NCI-H2227 (cell line): Measurements from ENCODE around the gene HYDIN.
A peak's percentile ranks its signal among the peaks of the same experiment; 100 is the strongest.
"Not testable (repeated sequence)": the region's sequence is repeated elsewhere in the genome, so short reads cannot be mapped to it uniquely, and the experiment has no call there.

Experiments
- DNase-seq: peaks from one replicate; lab custom pipeline; 2025; ENCODE audit not compliant: unreplicated experiment; lab: John Stamatoyannopoulos, UW

HYDIN gene

GRCh38 chr16:70882311-70882710 is 348.2 kb downstream of the HYDIN start:
- DNase-seq, result not testable (repeated sequence)

- not testable (repeated sequence) for DNase-seq
Observed at GRCh38 chr16:70877895-70878294, 352.6 kb downstream of the HYDIN start.

GRCh38 chr16:70876442-70876841 is 354.1 kb downstream of the HYDIN start:
- not testable (repeated sequence) for DNase-seq

GRCh38 chr16:70864698-70865097 is 365.8 kb downstream of the HYDIN start:
- not testable (repeated sequence) for DNase-seq

GRCh38 chr16:70861996-70862395 is 368.5 kb downstream of the HYDIN start:
- DNase-seq, result not testable (repeated sequence)

- DNase-seq, result not testable (repeated sequence)
Observed at GRCh38 chr16:70851299-70851698, 379.2 kb downstream of the HYDIN start.

GRCh38 chr16:70823498-70824118 is 406.9 kb downstream of the HYDIN start:
- not testable (repeated sequence) for DNase-seq

- not testable (repeated sequence) for DNase-seq
Observed at GRCh38 chr16:70822734-70823133, 407.8 kb downstream of the HYDIN start.

- not testable (repeated sequence) for DNase-seq
Observed at GRCh38 chr16:70818088-70818487, 412.4 kb downstream of the HYDIN start.

- DNase-seq, result peak; percentile 30
Observed at GRCh38 chr16:70809392-70810060, 421.0 kb downstream of the HYDIN start.

GRCh38 chr16:70808371-70808770 is 422.2 kb downstream of the HYDIN start:
- DNase-seq, result no peak

GRCh38 chr16:70805787-70806186 is 424.7 kb downstream of the HYDIN start:
- DNase-seq, result no peak

GRCh38 chr16:70805380-70805779 is 425.1 kb downstream of the HYDIN start:
- DNase-seq, result no peak

GRCh38 chr16:70804734-70805169 is 425.8 kb downstream of the HYDIN start:
- no peak for DNase-seq

- DNase-seq, result no peak
Observed at GRCh38 chr16:70804153-70804733, 426.3 kb downstream of the HYDIN start.

GRCh38 chr16:70803319-70803718 is 427.2 kb downstream of the HYDIN start:
- DNase-seq, result no peak

- DNase-seq, result no peak
Observed at GRCh38 chr16:70801611-70802010, 428.9 kb downstream of the HYDIN start.

- DNase-seq, result peak; percentile 93
Observed at GRCh38 chr16:70800781-70801480, 429.6 kb downstream of the HYDIN start, which contains the start of gene VAC14. Gene VAC14 (minus strand): TSS chr16:70801158. CDS start chr16:70800900, 258 bp downstream.

- no peak for DNase-seq
Observed at GRCh38 chr16:70800311-70800710, 430.2 kb downstream of the HYDIN start.

GRCh38 chr16:70796301-70796700 is 434.2 kb downstream of the HYDIN start:
- DNase-seq, result no peak

- no peak for DNase-seq
Observed at GRCh38 chr16:70795296-70795912, 435.1 kb downstream of the HYDIN start.
